ENCODE measurements around the gene SHANK3.

The SHANK3 gene

DNA sequence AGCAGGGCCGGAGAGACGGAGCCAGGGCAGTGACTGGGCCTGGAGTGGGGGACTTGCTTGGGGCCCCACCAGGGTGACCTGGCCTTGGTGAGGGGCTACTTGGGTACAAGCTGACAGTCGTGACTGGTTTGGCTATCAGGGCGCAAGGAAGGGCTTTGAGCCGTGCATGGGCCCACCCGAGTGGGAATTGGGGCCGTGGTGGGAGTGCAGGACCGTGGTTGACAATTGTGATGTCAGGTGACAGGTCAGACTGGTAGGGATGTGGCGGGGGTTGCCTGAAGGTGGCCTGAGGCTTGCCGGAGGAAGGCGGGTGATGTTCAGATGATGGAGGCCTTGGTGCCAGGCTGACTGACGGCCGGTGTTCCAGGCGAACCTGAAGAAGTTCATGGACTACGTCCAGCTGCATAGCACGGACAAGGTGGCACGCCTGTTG is 5.6 kb downstream of the SHANK3 start:
- H3K27me3 ChIP-seq (ENCODE audit: control insufficient read depth in 1 of 2, insufficient read depth in 2 of 2, low read length in 2 of 2): peaks cover 16 to 19% of the 10 kb centered on the region in 2 donors
- no peaks in the 10 kb centered on the region for H3K36me3 ChIP-seq (ENCODE audit: control insufficient read depth in 1 of 2, insufficient read depth in 2 of 2, low read length in 2 of 2)
- peaks cover 0 to 11% of the 10 kb centered on the region in 2 donors for H3K4me1 ChIP-seq (ENCODE audit: control insufficient read depth in 1 of 2, insufficient read depth in 2 of 2, low read length in 2 of 2)
- no peak overlapping the region for H3K4me3 ChIP-seq (ENCODE audit: low read depth in 1 of 2, low read length in 2 of 2)
- H3K27ac ChIP-seq (ENCODE audit: low read depth, low read length): no peak overlapping the region
- no peak overlapping the region for H3K9ac ChIP-seq (ENCODE audit: low read depth in 1 of 2, low read length in 2 of 2)
- no peaks in the 10 kb centered on the region for H3K9me3 ChIP-seq (ENCODE audit: control insufficient read depth in 1 of 2, low read length in 2 of 2)

DNA sequence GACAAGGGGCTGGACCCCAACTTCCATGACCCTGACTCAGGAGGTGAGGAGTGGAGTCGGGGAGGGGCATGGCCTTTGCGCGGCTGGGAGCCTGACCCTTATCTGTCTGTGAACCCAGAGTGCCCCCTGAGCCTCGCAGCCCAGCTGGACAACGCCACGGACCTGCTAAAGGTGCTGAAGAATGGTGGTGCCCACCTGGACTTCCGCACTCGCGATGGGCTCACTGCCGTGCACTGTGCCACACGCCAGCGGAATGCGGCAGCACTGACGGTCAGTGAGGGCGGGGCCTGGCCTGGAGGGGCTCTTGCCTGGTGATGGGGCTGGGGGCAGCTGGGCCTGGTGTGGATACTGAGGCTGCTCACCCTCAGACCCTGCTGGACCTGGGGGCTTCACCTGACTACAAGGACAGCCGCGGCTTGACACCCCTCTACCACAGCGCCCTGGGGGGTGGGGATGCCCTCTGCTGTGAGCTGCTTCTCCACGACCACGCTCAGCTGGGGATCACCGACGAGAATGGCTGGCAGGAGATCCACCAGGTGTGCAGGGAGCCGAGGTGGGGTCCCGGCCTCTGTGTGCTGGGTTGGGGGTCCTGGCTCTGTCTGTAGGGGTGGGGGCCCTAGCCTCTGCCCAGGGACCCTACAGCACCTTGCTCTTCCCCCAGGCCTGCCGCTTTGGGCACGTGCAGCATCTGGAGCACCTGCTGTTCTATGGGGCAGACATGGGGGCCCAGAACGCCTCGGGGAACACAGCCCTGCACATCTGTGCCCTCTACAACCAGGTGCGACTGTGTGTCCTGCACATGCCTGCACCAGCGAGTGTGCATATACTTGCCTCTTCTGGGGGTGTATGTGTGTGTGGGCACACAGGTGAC is 6.3 kb downstream of the SHANK3 start:
- Histone ChIP-seq H3K27me3 (ENCODE audit: control insufficient read depth in 1 of 2, insufficient read depth in 2 of 2, low read length in 2 of 2) (peaks cover 11 to 13% of the 10 kb centered on the region in 2 donors), H3K36me3 (ENCODE audit: control insufficient read depth in 1 of 2, insufficient read depth in 2 of 2, low read length in 2 of 2) (no peaks in the 10 kb centered on the region), H3K4me1 (ENCODE audit: control insufficient read depth in 1 of 2, insufficient read depth in 2 of 2, low read length in 2 of 2) (peaks cover 0 to 5% of the 10 kb centered on the region in 2 donors), H3K4me3 (ENCODE audit: low read depth in 1 of 2, low read length in 2 of 2) (no peak overlapping the region), H3K27ac (ENCODE audit: low read depth, low read length) (no peak overlapping the region), H3K9ac (ENCODE audit: low read depth in 1 of 2, low read length in 2 of 2) (no peak overlapping the region), H3K9me3 (ENCODE audit: control insufficient read depth in 1 of 2, low read length in 2 of 2) (no peaks in the 10 kb centered on the region)

DNA sequence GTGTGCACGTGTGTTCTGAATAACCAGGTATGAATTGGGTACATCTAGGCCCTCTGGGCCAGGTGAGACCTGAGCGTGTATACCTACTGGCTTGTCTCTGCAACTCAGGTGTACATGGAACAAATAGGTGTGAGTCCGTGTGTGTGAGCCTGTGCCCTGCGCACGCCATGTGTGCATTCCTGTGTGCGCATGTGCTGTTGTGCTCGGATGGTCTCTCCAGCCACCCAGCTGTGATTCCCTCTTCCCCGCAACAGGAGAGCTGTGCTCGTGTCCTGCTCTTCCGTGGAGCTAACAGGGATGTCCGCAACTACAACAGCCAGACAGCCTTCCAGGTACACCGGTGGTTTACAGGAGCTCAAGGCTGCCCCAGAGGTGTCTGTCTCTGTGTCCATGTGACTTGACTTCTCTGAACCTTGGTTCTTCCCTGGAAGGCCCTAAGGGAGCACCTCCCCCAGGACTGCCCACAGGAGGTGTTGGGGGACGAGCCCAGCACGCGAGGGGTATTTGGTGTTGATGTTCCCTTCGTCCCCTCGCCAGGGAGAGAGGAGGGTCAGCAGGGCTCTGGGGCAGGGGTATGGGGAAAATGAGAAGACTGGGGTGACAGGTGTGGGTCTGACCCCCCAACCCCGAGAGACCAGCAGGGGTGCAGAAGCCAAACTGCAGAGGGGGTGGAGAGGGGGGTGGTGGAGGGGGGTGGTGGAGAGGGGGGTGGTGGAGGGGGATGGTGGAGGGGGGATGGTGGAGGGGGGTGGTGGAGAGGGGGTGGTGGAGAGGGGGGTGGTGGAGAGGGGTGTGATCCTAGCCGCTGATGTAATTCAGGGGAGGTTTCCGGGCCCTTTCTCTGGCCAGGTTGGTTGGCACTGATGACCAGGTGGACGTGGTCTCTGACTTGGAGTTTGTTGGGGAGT is 10.7 kb downstream of the SHANK3 start:
- H3K9ac ChIP-seq (ENCODE audit: low read depth in 1 of 2, low read length in 2 of 2): no peak overlapping the region
- H3K4me3 ChIP-seq (ENCODE audit: low read depth in 1 of 2, low read length in 2 of 2): no peak overlapping the region
- H3K27me3 ChIP-seq (ENCODE audit: control insufficient read depth in 1 of 2, insufficient read depth in 2 of 2, low read length in 2 of 2): no peaks in the 10 kb centered on the region
- H3K36me3 ChIP-seq (ENCODE audit: control insufficient read depth in 1 of 2, insufficient read depth in 2 of 2, low read length in 2 of 2): no peaks in the 10 kb centered on the region
- no peak overlapping the region for H3K27ac ChIP-seq (ENCODE audit: low read depth, low read length)
- no peaks in the 10 kb centered on the region for H3K9me3 ChIP-seq (ENCODE audit: control insufficient read depth in 1 of 2, low read length in 2 of 2)
- no peaks in the 10 kb centered on the region for H3K4me1 ChIP-seq (ENCODE audit: control insufficient read depth in 1 of 2, insufficient read depth in 2 of 2, low read length in 2 of 2)

DNA sequence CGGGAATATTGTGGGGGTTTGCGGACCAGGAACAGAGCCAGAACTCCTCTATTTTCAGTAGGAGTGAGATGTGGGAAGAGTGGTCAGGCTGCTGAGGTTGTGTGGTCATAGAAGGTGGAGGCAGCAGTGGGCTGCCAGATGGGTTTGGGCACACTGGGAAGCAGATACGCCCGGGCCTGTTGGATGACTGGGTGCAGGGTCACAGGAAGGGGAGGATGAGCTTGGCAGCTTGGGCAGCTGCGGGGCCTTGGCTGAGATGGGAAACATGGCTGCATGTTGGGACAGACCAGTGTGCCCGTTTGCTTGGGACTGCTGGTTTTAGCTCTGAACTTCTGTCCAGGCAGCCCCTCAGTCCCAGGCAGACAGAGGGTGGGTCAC is 11.4 kb downstream of the SHANK3 start:
- no peaks in the 10 kb centered on the region for H3K4me1 ChIP-seq (ENCODE audit: control insufficient read depth in 1 of 2, insufficient read depth in 2 of 2, low read length in 2 of 2)
- no peaks in the 10 kb centered on the region for H3K27me3 ChIP-seq (ENCODE audit: control insufficient read depth in 1 of 2, insufficient read depth in 2 of 2, low read length in 2 of 2)
- H3K4me3 ChIP-seq (ENCODE audit: low read depth in 1 of 2, low read length in 2 of 2): no peak overlapping the region
- peak overlapping the region in 1 of 2 donors; percentile 18 for H3K9ac ChIP-seq (ENCODE audit: low read depth in 1 of 2, low read length in 2 of 2)
- H3K36me3 ChIP-seq (ENCODE audit: control insufficient read depth in 1 of 2, insufficient read depth in 2 of 2, low read length in 2 of 2): no peaks in the 10 kb centered on the region
- no peaks in the 10 kb centered on the region for H3K9me3 ChIP-seq (ENCODE audit: control insufficient read depth in 1 of 2, low read length in 2 of 2)
- H3K27ac ChIP-seq (ENCODE audit: low read depth, low read length): no peak overlapping the region

DNA sequence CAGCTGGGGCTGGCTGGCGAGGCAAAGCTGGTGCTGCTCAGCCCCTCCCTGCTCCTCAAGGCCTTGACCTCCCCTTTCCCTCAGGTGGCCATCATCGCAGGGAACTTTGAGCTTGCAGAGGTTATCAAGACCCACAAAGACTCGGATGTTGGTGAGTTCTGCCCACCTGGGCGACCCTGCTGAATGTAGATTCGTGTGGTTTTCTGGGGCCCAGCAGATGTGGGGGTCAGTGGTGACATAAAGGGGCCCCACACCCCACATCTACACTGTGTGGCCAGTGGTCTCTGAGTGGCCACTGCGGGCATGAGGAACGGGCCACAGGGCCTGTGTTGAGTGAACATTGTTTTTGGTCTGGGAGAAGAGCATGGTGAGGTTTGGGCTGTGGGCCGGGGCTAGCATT is 11.9 kb downstream of the SHANK3 start:
- Histone ChIP-seq H3K27me3 (ENCODE audit: control insufficient read depth in 1 of 2, insufficient read depth in 2 of 2, low read length in 2 of 2) (no peaks in the 10 kb centered on the region), H3K9ac (ENCODE audit: low read depth in 1 of 2, low read length in 2 of 2) (no peak overlapping the region), H3K27ac (ENCODE audit: low read depth, low read length) (no peak overlapping the region), H3K36me3 (ENCODE audit: control insufficient read depth in 1 of 2, insufficient read depth in 2 of 2, low read length in 2 of 2) (no peaks in the 10 kb centered on the region), H3K9me3 (ENCODE audit: control insufficient read depth in 1 of 2, low read length in 2 of 2) (no peaks in the 10 kb centered on the region), H3K4me3 (ENCODE audit: low read depth in 1 of 2, low read length in 2 of 2) (no peak overlapping the region), H3K4me1 (ENCODE audit: control insufficient read depth in 1 of 2, insufficient read depth in 2 of 2, low read length in 2 of 2) (no peaks in the 10 kb centered on the region)

DNA sequence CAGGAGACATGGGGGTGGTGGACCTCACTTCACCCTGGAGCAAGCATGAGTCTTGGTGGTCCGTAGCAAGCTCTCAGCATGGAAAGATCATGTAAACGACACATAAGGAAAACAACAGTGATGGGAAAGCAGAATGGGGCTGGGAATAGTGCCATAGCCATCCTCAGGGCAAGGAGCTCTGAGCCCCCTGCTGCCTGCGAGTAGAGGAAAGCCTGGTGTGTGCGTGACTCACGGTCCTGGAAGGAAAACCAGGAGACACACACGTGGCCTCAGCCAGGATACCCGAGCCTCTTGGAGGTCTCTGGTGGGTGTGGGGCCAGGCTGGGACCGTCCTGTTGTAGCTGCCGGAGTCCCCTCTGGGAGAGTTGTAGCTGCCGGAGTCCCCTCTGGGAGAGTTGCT is 12.4 kb downstream of the SHANK3 start:
- no peak overlapping the region for H3K4me3 ChIP-seq (ENCODE audit: low read depth in 1 of 2, low read length in 2 of 2)
- no peaks in the 10 kb centered on the region for H3K4me1 ChIP-seq (ENCODE audit: control insufficient read depth in 1 of 2, insufficient read depth in 2 of 2, low read length in 2 of 2)
- no peak overlapping the region for H3K9ac ChIP-seq (ENCODE audit: low read depth in 1 of 2, low read length in 2 of 2)

DNA sequence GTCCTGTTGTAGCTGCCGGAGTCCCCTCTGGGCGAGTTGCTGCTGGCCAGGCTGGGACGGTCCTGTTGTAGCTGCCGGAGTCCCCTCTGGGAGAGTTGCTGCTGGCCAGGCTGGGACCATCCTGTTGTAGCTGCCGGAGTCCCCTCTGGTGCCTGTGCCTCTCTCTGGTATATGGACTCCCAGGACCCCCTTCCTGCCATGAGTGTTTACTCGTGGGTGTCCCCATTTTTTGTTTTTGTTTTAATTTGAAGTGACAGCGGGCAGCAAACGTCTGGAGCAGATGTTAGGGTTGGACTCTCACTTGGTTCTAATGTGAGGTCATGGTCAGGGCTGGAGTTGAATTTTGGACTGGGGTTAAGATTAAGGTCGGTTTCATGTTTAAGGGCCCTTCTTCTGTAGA is 14.2 kb downstream of the SHANK3 start:
- H3K36me3 ChIP-seq (ENCODE audit: control insufficient read depth in 1 of 2, insufficient read depth in 2 of 2, low read length in 2 of 2): no peaks in the 10 kb centered on the region
- no peak overlapping the region for H3K4me3 ChIP-seq (ENCODE audit: low read depth in 1 of 2, low read length in 2 of 2)
- no peaks in the 10 kb centered on the region for H3K9me3 ChIP-seq (ENCODE audit: control insufficient read depth in 1 of 2, low read length in 2 of 2)
- no peaks in the 10 kb centered on the region for H3K27me3 ChIP-seq (ENCODE audit: control insufficient read depth in 1 of 2, insufficient read depth in 2 of 2, low read length in 2 of 2)
- no peak overlapping the region for H3K27ac ChIP-seq (ENCODE audit: low read depth, low read length)
- H3K4me1 ChIP-seq (ENCODE audit: control insufficient read depth in 1 of 2, insufficient read depth in 2 of 2, low read length in 2 of 2): no peaks in the 10 kb centered on the region
- H3K9ac ChIP-seq (ENCODE audit: low read depth in 1 of 2, low read length in 2 of 2): no peak overlapping the region

More for the DNA sequence above, 12.4 kb downstream of the SHANK3 start:
- no peaks in the 10 kb centered on the region for H3K36me3 ChIP-seq (ENCODE audit: control insufficient read depth in 1 of 2, insufficient read depth in 2 of 2, low read length in 2 of 2)
- H3K27ac ChIP-seq (ENCODE audit: low read depth, low read length): no peak overlapping the region
- no peaks in the 10 kb centered on the region for H3K27me3 ChIP-seq (ENCODE audit: control insufficient read depth in 1 of 2, insufficient read depth in 2 of 2, low read length in 2 of 2)
- H3K9me3 ChIP-seq (ENCODE audit: control insufficient read depth in 1 of 2, low read length in 2 of 2): no peaks in the 10 kb centered on the region

DNA sequence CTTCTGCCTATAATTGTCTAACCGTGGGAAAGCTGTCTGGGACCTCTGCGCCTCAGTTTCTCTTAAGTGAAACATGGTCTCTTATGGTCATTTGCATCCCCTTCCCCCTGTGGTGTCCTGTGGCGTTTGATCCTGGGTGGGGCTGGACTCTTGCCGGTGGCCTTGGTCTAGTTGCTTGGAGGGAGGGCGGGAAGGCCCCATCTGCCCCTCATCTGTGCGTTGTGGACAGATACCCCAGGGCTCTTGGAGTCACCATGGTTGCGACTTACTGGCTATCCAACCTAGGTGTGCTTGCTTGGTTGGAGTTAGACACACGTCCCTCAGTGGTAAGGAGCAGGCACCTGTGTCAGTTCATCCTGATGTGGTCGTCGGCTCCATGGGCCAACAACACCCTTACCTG is 15.2 kb downstream of the SHANK3 start:
- no peaks in the 10 kb centered on the region for H3K36me3 ChIP-seq (ENCODE audit: control insufficient read depth in 1 of 2, insufficient read depth in 2 of 2, low read length in 2 of 2)
- no peak overlapping the region for H3K4me3 ChIP-seq (ENCODE audit: low read depth in 1 of 2, low read length in 2 of 2)
- no peak overlapping the region for H3K27ac ChIP-seq (ENCODE audit: low read depth, low read length)
- no peak overlapping the region for H3K9ac ChIP-seq (ENCODE audit: low read depth in 1 of 2, low read length in 2 of 2)
- H3K4me1 ChIP-seq (ENCODE audit: control insufficient read depth in 1 of 2, insufficient read depth in 2 of 2, low read length in 2 of 2): no peaks in the 10 kb centered on the region
- no peaks in the 10 kb centered on the region for H3K9me3 ChIP-seq (ENCODE audit: control insufficient read depth in 1 of 2, low read length in 2 of 2)
- no peaks in the 10 kb centered on the region for H3K27me3 ChIP-seq (ENCODE audit: control insufficient read depth in 1 of 2, insufficient read depth in 2 of 2, low read length in 2 of 2)

DNA sequence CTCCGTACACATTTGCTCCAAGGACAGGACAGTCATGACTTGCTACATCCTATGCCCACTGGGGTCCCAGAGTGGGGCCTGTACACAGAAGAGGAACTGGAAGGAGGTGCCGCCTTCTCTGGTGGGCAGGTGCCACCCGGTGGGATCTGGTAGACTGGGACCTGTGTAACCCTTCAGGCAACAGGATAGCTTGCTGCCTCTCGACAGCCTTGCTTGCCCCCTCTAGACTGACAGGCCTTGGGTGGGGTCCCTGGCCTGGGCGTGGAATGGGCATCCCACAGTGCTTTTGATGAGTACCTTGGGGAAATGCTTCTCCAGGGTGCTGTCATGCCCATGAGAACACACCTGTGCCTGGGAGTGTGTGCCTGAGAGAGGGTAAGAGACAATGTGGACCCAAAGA is 15.8 kb downstream of the SHANK3 start:
- no peak overlapping the region for H3K9ac ChIP-seq (ENCODE audit: low read depth in 1 of 2, low read length in 2 of 2)
- no peaks in the 10 kb centered on the region for H3K27me3 ChIP-seq (ENCODE audit: control insufficient read depth in 1 of 2, insufficient read depth in 2 of 2, low read length in 2 of 2)
- H3K4me1 ChIP-seq (ENCODE audit: control insufficient read depth in 1 of 2, insufficient read depth in 2 of 2, low read length in 2 of 2): no peaks in the 10 kb centered on the region
- H3K36me3 ChIP-seq (ENCODE audit: control insufficient read depth in 1 of 2, insufficient read depth in 2 of 2, low read length in 2 of 2): no peaks in the 10 kb centered on the region
- no peak overlapping the region for H3K4me3 ChIP-seq (ENCODE audit: low read depth in 1 of 2, low read length in 2 of 2)
- H3K27ac ChIP-seq (ENCODE audit: low read depth, low read length): no peak overlapping the region
- no peaks in the 10 kb centered on the region for H3K9me3 ChIP-seq (ENCODE audit: control insufficient read depth in 1 of 2, low read length in 2 of 2)

DNA sequence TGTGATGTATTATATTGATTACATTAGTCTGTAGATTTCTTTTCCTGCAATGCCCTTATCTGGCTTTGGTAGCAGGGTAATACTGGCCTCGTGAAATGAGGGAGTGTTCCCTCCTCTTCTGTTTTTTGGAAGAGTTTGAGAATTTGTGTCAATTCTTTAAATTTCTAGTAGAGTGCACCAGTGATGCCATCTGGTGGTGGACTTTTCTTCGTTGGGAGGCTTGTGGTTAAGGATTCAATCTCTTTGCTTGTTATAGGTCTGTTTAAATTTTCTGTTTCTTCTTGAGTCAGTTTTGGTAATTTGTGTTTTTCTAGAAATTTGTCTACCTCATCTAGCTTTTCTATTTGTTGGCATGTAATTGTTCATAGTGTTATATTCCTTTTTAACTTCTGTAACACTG is 18.9 kb downstream of the SHANK3 start:
- Histone ChIP-seq H3K27ac (ENCODE audit: low read depth, low read length) (no peak overlapping the region), H3K4me1 (ENCODE audit: control insufficient read depth in 1 of 2, insufficient read depth in 2 of 2, low read length in 2 of 2) (no peaks in the 10 kb centered on the region), H3K9ac (ENCODE audit: low read depth in 1 of 2, low read length in 2 of 2) (no peak overlapping the region)

More for the DNA sequence above, 18.9 kb downstream of the SHANK3 start:
- Histone ChIP-seq H3K4me3 (ENCODE audit: low read depth in 1 of 2, low read length in 2 of 2) (no peak overlapping the region), H3K36me3 (ENCODE audit: control insufficient read depth in 1 of 2, insufficient read depth in 2 of 2, low read length in 2 of 2) (no peaks in the 10 kb centered on the region), H3K9me3 (ENCODE audit: control insufficient read depth in 1 of 2, low read length in 2 of 2) (no peaks in the 10 kb centered on the region), H3K27me3 (ENCODE audit: control insufficient read depth in 1 of 2, insufficient read depth in 2 of 2, low read length in 2 of 2) (no peaks in the 10 kb centered on the region)
